C4-2B (cell line): ENCODE results near the gene ATP5F1D.

ENCODE experiments used
- ZFX ChIP-seq: fragments of 450-650 bp; IDR thresholded peaks from 2 replicates; pipeline ENCODE4 v1.6.1; 2017
- TF ChIP-seq, protein P1 (sequence below): fragments of 450-650 bp; conservative IDR thresholded peaks from 2 replicates; pipeline ENCODE4 v1.5.1; 2017; ENCODE audit warnings: mild to moderate bottlenecking

- TF ChIP-seq, protein P1, sequence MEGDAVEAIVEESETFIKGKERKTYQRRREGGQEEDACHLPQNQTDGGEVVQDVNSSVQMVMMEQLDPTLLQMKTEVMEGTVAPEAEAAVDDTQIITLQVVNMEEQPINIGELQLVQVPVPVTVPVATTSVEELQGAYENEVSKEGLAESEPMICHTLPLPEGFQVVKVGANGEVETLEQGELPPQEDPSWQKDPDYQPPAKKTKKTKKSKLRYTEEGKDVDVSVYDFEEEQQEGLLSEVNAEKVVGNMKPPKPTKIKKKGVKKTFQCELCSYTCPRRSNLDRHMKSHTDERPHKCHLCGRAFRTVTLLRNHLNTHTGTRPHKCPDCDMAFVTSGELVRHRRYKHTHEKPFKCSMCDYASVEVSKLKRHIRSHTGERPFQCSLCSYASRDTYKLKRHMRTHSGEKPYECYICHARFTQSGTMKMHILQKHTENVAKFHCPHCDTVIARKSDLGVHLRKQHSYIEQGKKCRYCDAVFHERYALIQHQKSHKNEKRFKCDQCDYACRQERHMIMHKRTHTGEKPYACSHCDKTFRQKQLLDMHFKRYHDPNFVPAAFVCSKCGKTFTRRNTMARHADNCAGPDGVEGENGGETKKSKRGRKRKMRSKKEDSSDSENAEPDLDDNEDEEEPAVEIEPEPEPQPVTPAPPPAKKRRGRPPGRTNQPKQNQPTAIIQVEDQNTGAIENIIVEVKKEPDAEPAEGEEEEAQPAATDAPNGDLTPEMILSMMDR: no peak
- TF ChIP-seq ZFX: no peak
Measured at GRCh38 chr19:1291761-1292418, 50.3 kb downstream of the ATP5F1D start.
